Progenitor cell of endocrine pancreas (in vitro differentiated cells): ENCODE data around the gene BICDL2. TPM values are rescaled to one million over a fixed set of nuclear protein-coding genes. Genes with fewer than 3 reads are reported as not detected.
"Not testable (repeated sequence)": the region's sequence is repeated elsewhere in the genome, so short reads cannot be mapped to it uniquely, and the experiment has no call there.

Experiments
- DNase-seq: peaks from one replicate; pipeline ENCODE4 v3.0.0; 2021; ENCODE audit warnings: low spot score; ENCODE audit not compliant: unreplicated experiment
- H3K27ac Mint-ChIP-seq: 2 replicates; pipeline ENCODE4 v1.8.0; 2021; ENCODE audit warnings: mild to moderate bottlenecking, moderate library complexity, mixed read lengths
- H3K27me3 Mint-ChIP-seq: 2 replicates; pipeline ENCODE4 v1.8.0; 2021; ENCODE audit warnings: mixed read lengths
- H3K36me3 Mint-ChIP-seq: 2 replicates; pipeline ENCODE4 v1.8.0; 2022; ENCODE audit warnings: mixed read lengths; ENCODE audit not compliant: insufficient read depth
- H3K4me1 Mint-ChIP-seq: 2 replicates; pipeline ENCODE4 v1.8.0; 2021; ENCODE audit warnings: low read depth, mixed read lengths
- H3K4me3 Mint-ChIP-seq: 2 replicates; pipeline ENCODE4 v1.8.0; 2021; ENCODE audit warnings: low read depth, mild to moderate bottlenecking, moderate library complexity, mixed read lengths
- H3K9me3 Mint-ChIP-seq: 2 replicates; pipeline ENCODE4 v1.8.0; 2021; ENCODE audit warnings: low read depth, mixed read lengths
- CTCF ChIP-seq: fragments of 200-600 bp; sonication (generic); IDR thresholded peaks from one replicate; pipeline ENCODE4 v1.5.0; 2021; ENCODE audit warnings: antibody characterized with exemption, mild to moderate bottlenecking; ENCODE audit not compliant: unreplicated experiment
- long read RNA-seq: library from polyadenylated mRNA; unstranded; transcript quantifications from one replicate; pipeline ENCODE4 v2.0.0, GENCODE V29; 2020
- total RNA-seq: library from RNA; stranded (reverse); gene quantifications from 2 replicates; pipeline ENCODE4 v1.2.1, GENCODE V29; 2021

Gene BICDL2
- total RNA-seq, result 10.4 and 11.7 TPM in 2 replicates
- long read RNA-seq, result 0 reads

- no peak for TF ChIP-seq CTCF
- Mint-ChIP-seq H3K4me3 (peak within 1 kb of the TSS; percentile 64), H3K27me3 (peaks cover 63% of the 10 kb centered on the region), H3K27ac (peak within 1 kb of the TSS; percentile 49), H3K36me3 (no peaks in the 10 kb centered on the region), H3K4me1 (peaks cover 4% of the 10 kb centered on the region), H3K9me3 (no peaks in the 10 kb centered on the region)
- no peak for DNase-seq
These were observed at the start of gene BICDL2 for GRCh38 chr16:3036726-3037315. Gene BICDL2 (minus strand): TSS chr16:3036944. CDS start chr16:3035496, 1,448 bp downstream.

- Mint-ChIP-seq H3K27me3 (peaks cover under 1% of the 10 kb centered on the region), H3K4me1 (peaks cover 1% of the 10 kb centered on the region), H3K9me3 (no peaks in the 10 kb centered on the region), H3K27ac (no peak overlapping the region), H3K4me3 (no peak overlapping the region), H3K36me3 (no peaks in the 10 kb centered on the region)
- no peak for DNase-seq
- TF ChIP-seq CTCF, result no peak
These were observed 49.3 kb upstream of the BICDL2 start for GRCh38 chr16:3085868-3086595.

GRCh38 chr16:3084969-3085670, 48.4 kb upstream of the BICDL2 start:
- Mint-ChIP-seq H3K4me1 (peaks cover 1% of the 10 kb centered on the region), H3K9me3 (no peaks in the 10 kb centered on the region), H3K27me3 (peaks cover 6% of the 10 kb centered on the region), H3K4me3 (no peak overlapping the region), H3K27ac (no peak overlapping the region), H3K36me3 (no peaks in the 10 kb centered on the region)
- DNase-seq, result no peak
- TF ChIP-seq CTCF, result no peak

GRCh38 chr16:3084491-3084890, 47.7 kb upstream of the BICDL2 start:
- H3K27ac Mint-ChIP-seq, result no peak overlapping the region
- H3K27me3 Mint-ChIP-seq, result peaks cover 12% of the 10 kb centered on the region
- no peak for TF ChIP-seq CTCF
- no peak for DNase-seq
- no peak overlapping the region for H3K4me3 Mint-ChIP-seq
- H3K36me3 Mint-ChIP-seq, result no peaks in the 10 kb centered on the region
- no peaks in the 10 kb centered on the region for H3K9me3 Mint-ChIP-seq
- peaks cover 1% of the 10 kb centered on the region for H3K4me1 Mint-ChIP-seq

- H3K9me3 Mint-ChIP-seq, H3K36me3 Mint-ChIP-seq: not testable (repeated sequence)
- H3K27me3 Mint-ChIP-seq, result peaks cover 14% of the 10 kb centered on the region
These were observed 46.7 kb upstream of the BICDL2 start for GRCh38 chr16:3083408-3083807.

GRCh38 chr16:3081957-3082356, 45.2 kb upstream of the BICDL2 start:
- not testable (repeated sequence) for H3K36me3 Mint-ChIP-seq, H3K9me3 Mint-ChIP-seq, H3K27ac Mint-ChIP-seq, H3K4me3 Mint-ChIP-seq, H3K4me1 Mint-ChIP-seq, DNase-seq
- peaks cover 17% of the 10 kb centered on the region for H3K27me3 Mint-ChIP-seq

More at GRCh38 chr16:3083408-3083807, 46.7 kb upstream of the BICDL2 start:
- not testable (repeated sequence) for DNase-seq, H3K4me3 Mint-ChIP-seq, H3K4me1 Mint-ChIP-seq, H3K27ac Mint-ChIP-seq
